OCI-LY3 (cell line): ENCODE data around the gene CAMTA1.

Experiments used
- EZH2phosphoT487 ChIP-seq: fragments of 200-600 bp; shearing (Covaris generic); IDR thresholded peaks from 2 replicates; pipeline ENCODE4 v1.6.1; 2018; ENCODE audit warnings: antibody characterized with exemption, mixed run types, low read depth
- TF ChIP-seq, protein P1 (sequence below): fragments of 200-600, 300-600 bp; sonication (generic); IDR thresholded peaks from 2 replicates; pipeline ENCODE4 v1.5.1; 2014; ENCODE audit warnings: antibody characterized with exemption, low read length, low read depth

DNA sequence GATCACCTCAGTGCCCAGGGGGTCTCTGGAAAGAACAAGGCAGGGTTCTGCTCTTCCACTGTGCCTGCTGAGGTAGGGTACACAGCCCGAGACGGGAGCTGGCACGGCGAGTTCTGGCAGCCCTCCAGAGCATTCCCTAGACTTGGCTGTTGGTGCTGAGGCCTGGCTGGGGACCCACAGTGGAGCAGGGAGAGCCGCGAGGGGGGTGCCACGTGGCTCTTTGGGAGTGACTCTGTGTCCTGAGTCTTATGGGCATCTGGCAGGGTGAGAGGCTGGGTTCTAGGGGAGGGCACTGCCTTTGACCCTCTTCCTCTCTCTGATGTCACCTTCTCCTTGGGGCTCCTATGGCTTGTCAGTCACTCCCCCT, 336.4 kb downstream of the CAMTA1 start:
- TF ChIP-seq, protein P1, sequence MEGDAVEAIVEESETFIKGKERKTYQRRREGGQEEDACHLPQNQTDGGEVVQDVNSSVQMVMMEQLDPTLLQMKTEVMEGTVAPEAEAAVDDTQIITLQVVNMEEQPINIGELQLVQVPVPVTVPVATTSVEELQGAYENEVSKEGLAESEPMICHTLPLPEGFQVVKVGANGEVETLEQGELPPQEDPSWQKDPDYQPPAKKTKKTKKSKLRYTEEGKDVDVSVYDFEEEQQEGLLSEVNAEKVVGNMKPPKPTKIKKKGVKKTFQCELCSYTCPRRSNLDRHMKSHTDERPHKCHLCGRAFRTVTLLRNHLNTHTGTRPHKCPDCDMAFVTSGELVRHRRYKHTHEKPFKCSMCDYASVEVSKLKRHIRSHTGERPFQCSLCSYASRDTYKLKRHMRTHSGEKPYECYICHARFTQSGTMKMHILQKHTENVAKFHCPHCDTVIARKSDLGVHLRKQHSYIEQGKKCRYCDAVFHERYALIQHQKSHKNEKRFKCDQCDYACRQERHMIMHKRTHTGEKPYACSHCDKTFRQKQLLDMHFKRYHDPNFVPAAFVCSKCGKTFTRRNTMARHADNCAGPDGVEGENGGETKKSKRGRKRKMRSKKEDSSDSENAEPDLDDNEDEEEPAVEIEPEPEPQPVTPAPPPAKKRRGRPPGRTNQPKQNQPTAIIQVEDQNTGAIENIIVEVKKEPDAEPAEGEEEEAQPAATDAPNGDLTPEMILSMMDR = no peak
- no peak for TF ChIP-seq EZH2phosphoT487
